Activated CD8-positive, alpha-beta memory T cell treated with anti-CD3 and anti-CD28 coated beads, Interleukin-2, amount 10 ng/mL, durations not matched to agents 7 days and 5 days (primary cell): ENCODE measurements around the gene ACADL. TPM values are rescaled to one million over a fixed set of nuclear protein-coding genes. Genes with fewer than 3 reads are reported as not detected.

Experiments used
- ATAC-seq: fragments of 150-1000 bp; cut with Tn5 transposase; one replicate; pipeline ENCODE4 v1.10.0; 2021; ENCODE audit warnings: moderate library complexity
- CTCF ChIA-PET: fragments of 350-600 bp; sonication (Branson Sonifier 250); formaldehyde crosslinking; loops from one replicate; lab custom pipeline; 2021; ENCODE audit warnings: antibody characterized with exemption; lab: Charles Lee
- DNase-seq: peaks from one replicate; pipeline ENCODE4 v3.0.0-alpha.2; 2020
- H3K27ac Mint-ChIP-seq: one replicate; pipeline ENCODE4 v1.8.0; 2021; ENCODE audit warnings: mild to moderate bottlenecking, mixed read lengths
- H3K27me3 Mint-ChIP-seq: one replicate; pipeline ENCODE4 v1.8.0; 2021; ENCODE audit warnings: mixed read lengths
- H3K36me3 Mint-ChIP-seq: one replicate; pipeline ENCODE4 v1.8.0; 2021; ENCODE audit warnings: mild to moderate bottlenecking, mixed read lengths
- H3K4me1 Mint-ChIP-seq: one replicate; pipeline ENCODE4 v1.8.0; 2021; ENCODE audit warnings: mixed read lengths
- H3K4me3 Mint-ChIP-seq: one replicate; pipeline ENCODE4 v1.8.0; 2021; ENCODE audit warnings: mild to moderate bottlenecking, moderate library complexity, mixed read lengths
- H3K9me3 Mint-ChIP-seq: one replicate; pipeline ENCODE4 v1.8.0; 2022; ENCODE audit warnings: low read depth, mixed read lengths
- total RNA-seq, 2 experiments: library from RNA; stranded (reverse); gene quantifications; one replicate each; pipeline ENCODE4 v1.2.3, GENCODE V29; 2021

ACADL gene
- total RNA-seq: not detected

GRCh38 chr2:210224941-210225672, at the start of gene ACADL:
TSS of gene ACADL (minus strand) at chr2:210225447. CDS start at chr2:210225263, 184 bp downstream.
- H3K27ac Mint-ChIP-seq: no peak within 1 kb of the TSS
- no peaks in the 10 kb centered on the region for H3K9me3 Mint-ChIP-seq
- peaks cover 55% of the 10 kb centered on the region for H3K27me3 Mint-ChIP-seq
- ATAC-seq (peak; percentile 68), DNase-seq (no peak)
- H3K4me1 Mint-ChIP-seq: peaks cover 4% of the 10 kb centered on the region
- H3K4me3 Mint-ChIP-seq: no peak within 1 kb of the TSS
- CTCF ChIA-PET: no interaction called here
- H3K36me3 Mint-ChIP-seq: no peaks in the 10 kb centered on the region

GRCh38 chr2:210271300-210271699, 46.1 kb upstream of the ACADL start:
- Mint-ChIP-seq H3K4me1 (no peaks in the 10 kb centered on the region), H3K27me3 (no peaks in the 10 kb centered on the region), H3K36me3 (no peaks in the 10 kb centered on the region), H3K27ac (no peak overlapping the region), H3K9me3 (no peaks in the 10 kb centered on the region), H3K4me3 (no peak overlapping the region)
- CTCF ChIA-PET: no interaction called here
- no peak for DNase-seq
- ATAC-seq: no peak

DNA sequence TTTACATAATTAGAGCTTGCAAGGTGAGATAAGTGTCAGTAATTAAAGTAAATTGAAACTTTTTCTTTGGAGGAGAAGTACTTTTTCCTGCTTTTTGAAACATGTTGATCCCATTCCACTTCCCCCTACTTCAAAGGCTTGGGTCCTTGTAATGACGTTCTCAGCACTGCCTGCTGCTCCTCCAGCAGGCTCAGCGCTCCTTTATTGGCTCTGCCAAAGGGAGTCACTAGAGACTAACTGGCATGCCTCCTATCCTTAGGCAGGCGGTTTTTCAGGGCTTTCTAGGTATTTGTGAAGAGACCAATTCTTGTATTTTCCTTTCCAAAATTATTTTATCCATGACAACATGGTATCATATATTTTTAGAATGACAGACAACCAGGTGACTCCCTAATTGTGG, 43.9 kb upstream of the ACADL start:
- Mint-ChIP-seq H3K36me3 (no peaks in the 10 kb centered on the region), H3K9me3 (no peaks in the 10 kb centered on the region), H3K27ac (no peak overlapping the region), H3K4me3 (no peak overlapping the region), H3K4me1 (no peaks in the 10 kb centered on the region), H3K27me3 (no peaks in the 10 kb centered on the region)
- CTCF ChIA-PET: no interaction called here
- DNase-seq (no peak), ATAC-seq (no peak)

DNA sequence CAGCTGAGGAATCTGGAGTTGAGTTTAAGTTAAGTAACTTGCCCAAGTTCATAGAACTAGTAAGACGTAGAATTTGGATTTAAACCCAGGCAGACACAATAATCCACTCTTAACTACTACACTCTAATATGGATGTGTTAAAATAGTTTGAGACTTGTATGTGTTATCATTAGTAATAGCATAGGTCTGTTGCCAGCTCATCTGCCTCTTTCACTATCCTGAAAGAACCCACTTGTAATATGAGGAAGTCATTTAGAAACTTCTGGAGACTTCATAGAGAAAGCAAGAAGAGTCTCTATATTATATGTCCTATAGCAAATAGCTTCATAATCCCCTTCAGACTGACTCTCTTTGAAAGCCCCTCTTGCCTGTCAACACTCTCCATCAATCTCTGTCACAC, 43.0 kb upstream of the ACADL start:
- Mint-ChIP-seq H3K4me3 (no peak overlapping the region), H3K27me3 (no peaks in the 10 kb centered on the region), H3K36me3 (no peaks in the 10 kb centered on the region), H3K9me3 (no peaks in the 10 kb centered on the region), H3K27ac (no peak overlapping the region), H3K4me1 (no peaks in the 10 kb centered on the region)
- ATAC-seq (no peak), DNase-seq (no peak)
- CTCF ChIA-PET: no interaction called here

DNA sequence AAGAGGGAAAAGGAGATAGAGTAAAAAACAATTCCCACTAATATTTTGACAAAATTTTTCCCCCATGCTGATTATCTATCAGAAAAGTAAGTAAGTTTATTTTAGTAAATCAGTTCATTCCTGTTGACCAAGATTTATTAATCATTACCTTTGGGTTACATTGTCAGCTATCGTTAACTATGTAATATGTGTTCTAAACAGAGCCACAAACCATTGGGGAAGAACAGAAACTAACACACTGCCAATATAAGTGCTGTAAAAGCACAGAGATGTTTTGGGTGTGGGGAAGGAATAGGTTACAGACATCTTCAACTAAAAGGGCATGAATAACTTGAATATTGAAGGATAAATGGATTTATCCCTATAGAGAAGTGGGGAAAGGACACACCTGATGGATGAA, 42.5 kb upstream of the ACADL start:
- no peak for ATAC-seq
- no peaks in the 10 kb centered on the region for H3K9me3 Mint-ChIP-seq
- H3K27ac Mint-ChIP-seq: no peak overlapping the region
- no peak overlapping the region for H3K4me3 Mint-ChIP-seq
- H3K4me1 Mint-ChIP-seq: no peaks in the 10 kb centered on the region
- H3K36me3 Mint-ChIP-seq: no peaks in the 10 kb centered on the region
- no peak for DNase-seq
- H3K27me3 Mint-ChIP-seq: no peaks in the 10 kb centered on the region
- CTCF ChIA-PET: no interaction called here

DNA sequence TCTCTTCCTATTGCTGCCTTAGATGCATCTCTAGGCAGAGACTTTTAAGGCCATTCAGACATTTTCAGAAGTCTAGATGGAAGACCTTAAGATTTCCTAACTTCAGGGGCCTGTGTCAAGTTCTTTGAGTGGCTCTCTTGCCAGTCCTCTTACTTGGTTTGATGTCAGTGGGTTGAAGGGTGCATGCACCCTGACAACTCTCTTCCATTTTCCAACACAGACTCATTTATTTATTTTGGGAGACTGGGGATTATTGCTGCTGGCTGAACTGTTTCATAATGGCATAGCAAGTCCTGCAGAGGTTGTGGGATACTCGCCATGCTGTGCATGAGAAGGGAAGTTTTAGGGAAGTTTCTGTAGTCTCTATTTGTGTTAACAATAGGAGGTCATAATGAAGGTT, 39.0 kb upstream of the ACADL start:
- H3K27me3 Mint-ChIP-seq: no peaks in the 10 kb centered on the region
- H3K9me3 Mint-ChIP-seq: no peaks in the 10 kb centered on the region
- DNase-seq (no peak), ATAC-seq (no peak)
- H3K4me3 Mint-ChIP-seq: no peak overlapping the region
- no peak overlapping the region for H3K27ac Mint-ChIP-seq
- no peaks in the 10 kb centered on the region for H3K36me3 Mint-ChIP-seq
- CTCF ChIA-PET: no interaction called here
- H3K4me1 Mint-ChIP-seq: no peaks in the 10 kb centered on the region

DNA sequence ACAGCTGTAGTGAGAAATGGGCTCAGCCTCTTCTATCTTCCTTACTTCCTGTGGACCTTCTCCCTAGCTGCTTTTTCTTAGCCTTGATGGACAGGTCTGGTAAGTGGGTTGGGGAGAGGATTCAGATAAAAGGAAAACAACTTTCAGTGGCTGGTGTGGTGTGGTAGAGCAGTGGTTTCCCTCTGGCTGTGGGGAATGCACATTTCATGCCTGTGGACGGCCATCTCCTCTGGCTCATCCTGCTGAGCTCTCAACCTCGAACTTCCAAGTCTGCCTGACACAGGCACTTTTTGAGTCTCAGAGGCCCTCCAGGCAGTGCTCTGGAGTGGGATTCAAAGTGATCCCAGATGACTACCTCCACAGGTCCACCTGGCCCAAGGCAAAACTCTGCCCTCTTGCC, 38.6 kb upstream of the ACADL start:
- Mint-ChIP-seq H3K4me1 (no peaks in the 10 kb centered on the region), H3K36me3 (no peaks in the 10 kb centered on the region), H3K27ac (no peak overlapping the region), H3K27me3 (no peaks in the 10 kb centered on the region), H3K9me3 (no peaks in the 10 kb centered on the region), H3K4me3 (no peak overlapping the region)
- CTCF ChIA-PET: no interaction called here
- DNase-seq: no peak
- ATAC-seq: no peak

DNA sequence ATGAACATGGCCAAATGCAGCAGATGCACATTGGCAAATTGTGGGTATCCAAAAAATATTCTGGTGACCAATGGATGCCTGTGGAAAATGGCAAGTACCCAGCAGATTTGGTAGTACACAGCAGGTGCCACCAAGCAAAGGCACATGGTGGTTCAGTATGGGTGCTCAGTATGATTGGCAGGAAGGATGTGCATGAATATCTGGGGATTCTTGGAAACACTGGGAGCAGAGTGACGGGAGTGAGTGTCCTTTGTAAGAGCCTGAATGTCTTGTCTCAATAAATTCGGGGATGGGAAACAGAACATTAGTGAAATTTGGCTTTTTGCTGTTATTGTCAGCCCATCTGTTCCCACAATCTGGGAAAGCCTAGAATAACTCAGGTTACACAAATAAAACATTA, 36.8 kb upstream of the ACADL start:
- Mint-ChIP-seq H3K27ac (no peak overlapping the region), H3K36me3 (no peaks in the 10 kb centered on the region), H3K4me3 (no peak overlapping the region), H3K27me3 (no peaks in the 10 kb centered on the region), H3K4me1 (no peaks in the 10 kb centered on the region), H3K9me3 (no peaks in the 10 kb centered on the region)
- ATAC-seq (no peak), DNase-seq (no peak)
- CTCF ChIA-PET: no interaction called here

- no peak for ATAC-seq
- no peaks in the 10 kb centered on the region for H3K36me3 Mint-ChIP-seq
- no peak for DNase-seq
- CTCF ChIA-PET: no interaction called here
- H3K27ac Mint-ChIP-seq: no peak overlapping the region
- no peak overlapping the region for H3K4me3 Mint-ChIP-seq
- H3K27me3 Mint-ChIP-seq: no peaks in the 10 kb centered on the region
- H3K9me3 Mint-ChIP-seq: no peaks in the 10 kb centered on the region
- H3K4me1 Mint-ChIP-seq: no peaks in the 10 kb centered on the region
These were observed 34.4 kb upstream of the ACADL start for GRCh38 chr2:210259687-210260086.

DNA sequence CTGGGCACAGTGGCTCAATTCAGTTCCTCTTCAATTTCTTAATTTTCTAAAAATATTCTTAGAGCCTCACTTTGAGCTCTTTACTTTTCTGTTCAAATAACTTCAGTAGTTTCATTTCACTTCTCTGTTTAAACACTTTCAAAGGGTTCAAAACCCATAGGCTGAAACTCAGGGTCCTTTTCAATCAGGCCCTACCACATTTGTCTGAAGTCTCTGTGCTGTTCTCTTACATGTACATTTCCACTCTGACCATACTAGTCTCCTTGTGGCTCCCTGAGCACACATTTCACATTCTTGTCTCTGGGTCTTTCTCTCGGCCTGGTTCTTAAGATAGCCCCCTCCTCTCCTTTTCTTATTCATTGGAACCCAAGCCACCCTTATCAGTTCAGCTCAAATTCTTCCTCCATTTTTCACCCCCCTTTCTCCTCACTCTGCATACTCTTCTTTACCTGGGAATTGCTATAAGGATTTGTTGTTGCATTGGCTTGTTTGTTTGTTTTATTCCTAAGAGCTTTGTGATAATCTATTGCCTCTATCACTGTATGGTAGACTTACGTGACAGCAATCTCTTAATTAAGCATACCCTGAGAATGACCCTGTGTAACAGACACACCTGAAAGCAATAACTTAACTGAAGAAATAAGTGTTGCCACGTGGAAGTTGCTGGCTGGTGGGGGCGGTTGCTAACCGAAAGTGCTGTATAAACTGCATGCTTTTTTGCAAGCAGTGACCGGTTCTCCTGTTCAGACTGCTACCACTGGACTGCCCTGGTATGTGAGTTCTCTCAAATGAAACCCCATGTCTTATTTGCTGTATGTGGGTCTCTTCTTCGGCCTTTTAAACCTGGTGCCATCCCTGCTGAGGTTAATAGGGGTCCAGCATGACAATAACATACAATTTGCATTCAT, 27.7 kb upstream of the ACADL start:
- H3K36me3 Mint-ChIP-seq: no peaks in the 10 kb centered on the region
- H3K27ac Mint-ChIP-seq: no peak overlapping the region
- no peak overlapping the region for H3K4me3 Mint-ChIP-seq
- CTCF ChIA-PET: no interaction called here
- DNase-seq: no peak
- no peaks in the 10 kb centered on the region for H3K27me3 Mint-ChIP-seq
- H3K9me3 Mint-ChIP-seq: no peaks in the 10 kb centered on the region
- H3K4me1 Mint-ChIP-seq: no peaks in the 10 kb centered on the region
- no peak for ATAC-seq

DNA sequence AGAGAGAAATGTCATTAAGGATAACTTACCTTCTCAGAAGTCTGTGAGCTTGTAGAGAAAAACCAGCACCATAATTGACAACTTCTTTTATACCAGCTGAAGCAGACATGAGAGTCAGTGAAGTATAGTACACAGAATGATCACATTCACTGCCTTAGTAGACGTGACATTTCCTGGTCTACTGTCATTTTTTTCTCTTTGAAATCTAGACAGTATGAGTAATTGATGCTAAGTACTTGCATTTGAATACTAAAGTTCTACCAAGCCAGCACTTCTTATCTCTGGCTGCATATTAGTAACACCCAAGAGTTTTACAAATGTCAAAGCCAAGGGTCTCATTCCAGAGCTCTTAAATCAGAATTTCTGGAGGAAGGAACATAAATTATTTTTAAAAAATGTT, 25.4 kb upstream of the ACADL start:
- CTCF ChIA-PET: no interaction called here
- DNase-seq: no peak
- Mint-ChIP-seq H3K36me3 (no peaks in the 10 kb centered on the region), H3K27me3 (no peaks in the 10 kb centered on the region), H3K27ac (no peak overlapping the region), H3K9me3 (no peaks in the 10 kb centered on the region), H3K4me1 (no peaks in the 10 kb centered on the region), H3K4me3 (no peak overlapping the region)
- ATAC-seq: no peak

GRCh38 chr2:210233487-210233886, 8.2 kb upstream of the ACADL start:
- no peaks in the 10 kb centered on the region for H3K9me3 Mint-ChIP-seq
- H3K27ac Mint-ChIP-seq: no peak overlapping the region
- no peak overlapping the region for H3K4me3 Mint-ChIP-seq
- CTCF ChIA-PET: no interaction called here
- no peaks in the 10 kb centered on the region for H3K36me3 Mint-ChIP-seq
- no peaks in the 10 kb centered on the region for H3K4me1 Mint-ChIP-seq
- peaks cover 31% of the 10 kb centered on the region for H3K27me3 Mint-ChIP-seq
- no peak for ATAC-seq
- no peak for DNase-seq

- Mint-ChIP-seq H3K27me3 (peaks cover 27% of the 10 kb centered on the region), H3K4me1 (no peaks in the 10 kb centered on the region), H3K9me3 (no peaks in the 10 kb centered on the region), H3K27ac (no peak overlapping the region), H3K36me3 (no peaks in the 10 kb centered on the region), H3K4me3 (no peak overlapping the region)
- DNase-seq (no peak), ATAC-seq (no peak)
- CTCF ChIA-PET: no interaction called here
These were observed 5.7 kb upstream of the ACADL start for GRCh38 chr2:210230984-210231383.

- Mint-ChIP-seq H3K27me3 (peaks cover 29% of the 10 kb centered on the region), H3K36me3 (no peaks in the 10 kb centered on the region), H3K9me3 (no peaks in the 10 kb centered on the region), H3K4me3 (no peak overlapping the region), H3K27ac (no peak overlapping the region), H3K4me1 (no peaks in the 10 kb centered on the region)
- CTCF ChIA-PET: no interaction called here
- ATAC-seq (no peak), DNase-seq (no peak)
These were observed 5.3 kb upstream of the ACADL start for GRCh38 chr2:210230518-210230917.
